Caki2 (cell line): Measurements from ENCODE around the gene PCSK5. TPM values are rescaled to one million over a fixed set of nuclear protein-coding genes. Genes with fewer than 3 reads are reported as not detected.

Source experiments
- DNase-seq: peaks from one replicate; pipeline ENCODE4 v3.0.0-alpha.2; 2015; ENCODE audit warnings: low read depth
- in situ Hi-C: cut with HindIII; loops from 2 replicates; pipeline ENCODE4 v1.10.0; 2016; ENCODE audit warnings: low sequenced_read_pairs, low pct_unique_long_range_greater_than_20kb, mixed read lengths
- total RNA-seq: library from RNA; depleted of rRNA; stranded (reverse); fragments of >200 nt; shearing (Covaris generic); gene quantifications from 2 replicates; pipeline ENCODE4 v1.2.3, GENCODE V29; 2014; ENCODE audit warnings: low replicate concordance

Gene PCSK5
- total RNA-seq, 1 experiment from 2014 or later: 104 TPM

DNA sequence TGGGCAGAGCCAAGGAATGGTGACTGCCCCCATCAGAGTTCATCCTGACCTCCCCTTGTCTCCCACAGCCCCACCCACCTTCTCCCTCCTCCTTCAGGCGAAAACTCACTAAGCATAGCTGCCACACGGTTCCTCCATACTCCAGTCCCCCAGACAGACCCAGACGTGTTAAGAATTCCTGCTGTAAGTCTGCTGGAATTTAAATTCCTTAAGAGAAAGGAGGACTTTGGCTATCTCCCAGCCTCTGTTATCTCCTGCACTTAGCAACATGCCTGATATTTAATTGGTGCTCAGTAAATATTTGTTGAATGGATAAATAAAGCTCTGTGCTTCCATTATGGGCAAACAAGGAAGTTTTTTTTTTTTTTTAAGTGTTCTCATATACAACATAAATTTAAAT is 290.1 kb downstream of the PCSK5 start:
- peak; percentile 49 for DNase-seq
- in situ Hi-C loops: no loop called here

DNA sequence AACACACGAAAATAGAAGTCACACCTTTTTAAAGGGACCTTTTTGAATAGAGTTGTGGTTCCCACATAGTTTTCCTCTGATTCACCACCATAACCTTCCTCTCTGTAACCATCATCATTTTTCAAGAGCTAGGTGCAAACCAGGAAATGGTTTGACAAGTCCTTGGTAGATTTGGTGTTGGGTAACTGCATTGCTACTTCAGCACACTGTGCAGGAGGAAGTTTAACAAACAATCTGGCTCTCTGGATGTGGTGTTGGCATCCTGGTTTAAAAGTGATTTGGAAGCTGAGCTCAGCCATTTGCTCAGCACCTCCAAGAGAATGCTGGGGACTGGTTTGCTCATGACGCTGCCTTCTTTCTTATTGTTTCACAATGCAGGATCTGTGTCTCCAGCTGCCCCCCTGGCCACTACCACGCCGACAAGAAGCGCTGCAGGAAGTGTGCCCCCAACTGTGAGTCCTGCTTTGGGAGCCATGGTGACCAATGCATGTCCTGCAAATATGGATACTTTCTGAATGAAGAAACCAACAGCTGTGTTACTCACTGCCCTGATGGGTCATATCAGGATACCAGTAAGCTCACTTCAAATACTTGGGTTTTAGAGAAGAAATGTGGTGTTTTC is 290.7 kb downstream of the PCSK5 start:
- in situ Hi-C loops: no loop called here
- DNase-seq: peak; percentile 59

DNA sequence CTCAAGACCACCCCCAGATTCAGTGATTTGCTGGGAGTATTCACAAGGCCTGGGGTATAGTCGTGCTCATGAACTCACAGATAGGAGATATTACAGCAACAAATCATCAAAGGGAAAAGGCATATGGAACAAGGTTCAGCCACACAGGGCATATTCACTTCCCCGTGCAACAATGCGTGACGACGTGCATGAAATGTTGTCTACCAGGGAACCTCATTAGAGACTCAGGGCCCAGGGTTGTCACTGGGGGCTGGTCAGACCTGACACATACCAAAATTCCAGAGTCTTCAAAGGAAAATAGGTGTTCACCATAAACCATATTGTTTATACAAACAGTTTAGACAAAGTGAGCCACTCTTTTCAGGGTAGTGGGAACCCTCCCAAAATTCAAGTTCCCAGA is 291.3 kb downstream of the PCSK5 start:
- DNase-seq: no peak
- in situ Hi-C loops: no loop called here

DNA sequence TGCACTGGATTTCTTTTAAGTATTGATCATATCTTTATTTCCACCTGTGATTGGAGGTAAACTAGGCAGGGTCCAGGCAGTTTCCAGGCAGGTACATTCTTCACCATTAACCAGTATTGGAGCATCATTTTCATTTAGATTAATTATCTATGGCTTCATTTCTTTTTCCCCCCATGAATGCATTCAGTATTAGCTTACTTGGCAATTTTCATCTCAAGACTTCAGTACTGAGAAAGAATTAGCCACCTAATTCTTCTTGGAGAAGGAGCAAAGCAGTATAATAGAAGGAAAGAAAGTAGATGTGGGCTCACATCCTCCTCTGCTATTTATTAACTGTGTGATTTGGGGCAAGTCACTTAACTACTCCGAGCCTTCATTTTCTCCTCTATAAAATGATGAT is 295.0 kb downstream of the PCSK5 start:
- in situ Hi-C loops: no loop called here
- DNase-seq: no peak

DNA sequence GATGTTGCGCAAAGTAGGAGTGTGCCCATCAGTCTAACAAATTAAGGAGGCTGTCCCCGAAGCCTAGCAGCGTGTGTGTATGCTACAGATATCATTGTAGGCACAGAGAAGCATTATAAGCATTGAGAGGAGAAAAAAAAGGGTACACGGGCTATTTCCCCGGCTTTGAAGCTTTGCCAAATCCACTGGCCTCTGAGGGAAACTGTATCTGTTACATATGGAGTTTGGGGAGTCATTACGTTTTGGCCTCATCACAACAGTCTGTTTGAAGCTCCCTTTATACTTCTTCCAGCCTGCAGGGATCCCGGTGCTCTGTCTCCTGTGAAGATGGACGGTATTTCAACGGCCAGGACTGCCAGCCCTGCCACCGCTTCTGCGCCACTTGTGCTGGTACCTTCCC is 297.8 kb downstream of the PCSK5 start:
- in situ Hi-C loops: no loop called here
- DNase-seq: no peak

DNA sequence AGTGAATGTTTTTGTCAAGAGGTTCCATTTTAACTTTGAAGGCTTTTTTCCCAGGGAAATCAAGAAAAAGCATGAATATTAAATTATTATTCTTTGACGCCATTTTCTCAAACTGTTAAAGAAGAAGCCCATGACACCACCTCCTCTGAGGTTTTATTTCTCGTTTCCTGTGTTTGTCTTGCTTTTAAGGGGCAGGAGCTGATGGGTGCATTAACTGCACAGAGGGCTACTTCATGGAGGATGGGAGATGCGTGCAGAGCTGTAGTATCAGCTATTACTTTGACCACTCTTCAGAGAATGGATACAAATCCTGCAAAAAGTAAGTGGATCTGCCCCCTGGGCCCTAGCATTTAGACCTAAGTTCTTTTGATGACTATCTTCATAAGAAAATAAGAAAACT is 298.4 kb downstream of the PCSK5 start:
- in situ Hi-C loops: no loop called here
- DNase-seq: no peak

DNA sequence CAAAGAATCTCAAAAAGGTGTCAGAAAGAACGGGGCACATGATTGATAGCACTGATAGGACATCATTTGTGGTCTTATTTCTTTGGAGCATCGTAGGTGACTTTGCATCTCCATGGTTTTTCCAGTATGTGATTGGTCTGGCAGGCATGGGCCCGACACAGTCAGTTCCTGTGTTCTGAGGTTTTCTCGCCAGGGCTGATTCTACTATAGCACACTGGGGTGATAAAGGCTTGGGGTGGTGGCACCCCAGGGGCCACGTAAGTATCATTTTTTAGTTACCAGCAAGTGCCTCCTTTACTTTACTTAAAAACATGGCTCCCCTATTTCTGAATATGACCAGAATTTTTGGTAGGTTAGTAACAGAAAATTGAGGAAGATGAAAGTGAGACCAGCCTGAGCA is 301.0 kb downstream of the PCSK5 start:
- no peak for DNase-seq
- in situ Hi-C loops: no loop called here

DNA sequence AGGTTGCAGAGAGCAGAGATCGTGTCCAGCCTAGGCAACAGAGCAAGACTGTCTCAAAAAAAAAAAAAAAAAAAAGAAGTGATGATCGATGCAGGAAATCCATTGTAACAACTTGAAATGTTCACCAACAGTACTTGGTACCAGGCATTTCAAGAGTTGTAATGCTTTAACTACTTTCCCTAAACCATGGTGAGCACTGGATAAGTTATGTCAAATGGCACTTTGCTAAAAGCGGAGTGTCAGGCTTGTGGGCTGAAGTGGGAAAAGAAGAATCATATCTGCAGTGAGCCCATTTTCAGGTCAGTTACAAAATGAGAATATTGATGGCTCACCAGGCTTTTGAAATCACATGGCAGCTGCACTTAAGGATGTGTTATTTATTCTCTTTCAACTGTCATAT is 301.5 kb downstream of the PCSK5 start:
- no peak for DNase-seq
- in situ Hi-C loops: no loop called here

DNA sequence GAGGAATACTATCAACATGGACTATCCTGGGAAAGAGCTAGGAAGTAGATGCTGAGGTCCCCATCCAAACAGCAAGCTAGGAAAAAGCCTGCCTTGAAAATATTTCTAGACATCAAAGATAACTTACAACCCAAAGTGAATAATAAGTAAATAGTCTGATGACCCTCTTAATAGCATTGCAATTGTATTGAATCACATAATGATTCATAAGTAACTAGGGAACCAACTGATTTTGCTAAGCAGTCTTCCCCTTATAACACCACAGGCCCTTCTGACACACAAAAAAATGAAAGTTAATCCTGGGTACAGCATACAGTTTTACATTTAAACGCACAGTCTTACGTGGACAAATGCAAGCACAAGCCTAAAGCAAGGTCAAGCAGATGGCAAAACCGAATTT is 304.4 kb downstream of the PCSK5 start:
- DNase-seq: no peak
- in situ Hi-C loops: no loop called here

DNA sequence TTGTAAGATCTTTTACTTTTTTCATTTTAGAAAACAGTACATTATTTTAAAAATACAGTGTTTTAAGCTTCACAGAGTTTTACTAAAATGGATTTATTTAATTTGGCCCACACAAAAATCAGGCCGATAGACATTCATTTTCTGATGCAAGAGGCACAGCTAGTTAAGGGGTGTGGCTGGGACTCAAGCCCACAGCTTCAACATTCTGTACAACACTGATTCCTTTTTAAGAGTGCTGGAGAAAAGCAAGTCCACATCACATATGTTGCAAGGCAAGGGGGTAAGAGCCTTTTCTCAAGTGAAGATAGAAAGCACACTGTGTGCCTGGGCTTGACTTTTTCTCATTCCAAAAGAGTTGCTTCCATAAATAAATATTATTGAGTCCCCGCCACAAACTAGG is 307.9 kb downstream of the PCSK5 start:
- no peak for DNase-seq
- in situ Hi-C loops: no loop called here

DNA sequence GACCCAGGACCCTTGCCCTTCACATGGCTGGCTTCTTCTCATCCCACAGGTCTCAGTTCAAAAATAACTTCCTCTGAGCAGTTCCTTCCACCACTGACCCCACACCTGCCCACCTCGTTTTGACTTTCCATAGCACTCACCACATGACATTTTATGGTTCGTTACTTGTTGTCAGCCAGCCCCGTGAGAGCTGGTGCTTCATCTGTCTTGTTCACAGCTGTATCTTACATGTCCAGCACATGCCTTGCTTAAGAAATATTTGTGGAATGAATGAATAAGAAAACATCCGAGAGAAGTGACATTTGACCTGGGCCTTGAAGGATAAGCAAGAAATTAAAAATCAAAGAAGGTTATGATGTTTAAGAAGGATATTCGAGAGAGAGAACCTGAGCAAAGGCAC is 309.8 kb downstream of the PCSK5 start:
- DNase-seq: no peak
- in situ Hi-C loops: no loop called here

DNA sequence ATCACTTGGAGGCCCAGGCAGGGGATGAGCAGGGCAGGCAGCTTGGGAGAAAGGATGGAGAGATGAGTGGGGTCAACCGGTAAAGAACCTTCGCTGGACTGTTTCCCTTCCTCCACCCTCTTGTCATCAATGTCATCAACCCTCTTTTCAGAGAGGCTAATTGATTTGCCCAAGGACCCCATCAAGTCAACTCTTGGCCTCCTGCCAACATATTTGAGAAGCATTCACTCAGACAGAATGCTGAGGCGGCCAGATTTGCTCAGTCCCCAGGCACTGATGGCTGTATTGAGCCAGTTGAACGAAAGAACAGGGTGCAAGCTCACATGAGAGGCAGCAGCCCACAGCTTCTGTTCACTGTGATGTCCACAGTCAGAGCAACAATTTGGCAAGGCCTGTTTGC is 310.3 kb downstream of the PCSK5 start:
- in situ Hi-C loops: no loop called here
- no peak for DNase-seq

DNA sequence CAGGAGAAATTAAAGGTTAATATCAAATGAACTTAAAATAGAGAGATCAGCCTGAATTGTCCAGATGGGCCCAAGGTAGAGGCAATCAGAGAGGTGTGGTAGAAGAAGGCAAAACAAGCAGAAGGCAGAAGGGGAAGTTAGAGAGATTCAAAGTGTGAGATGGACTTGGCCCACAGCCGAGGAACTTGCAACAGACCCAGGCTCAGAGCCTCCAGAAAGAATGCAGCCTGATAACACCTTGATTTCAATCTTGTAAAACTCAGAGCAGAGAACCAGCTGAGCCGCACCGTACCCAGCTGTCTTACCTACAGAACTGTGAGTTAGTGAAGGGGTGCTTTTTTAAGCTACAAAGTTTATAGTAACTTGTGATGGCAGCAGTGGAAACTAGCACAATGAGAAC is 312.9 kb downstream of the PCSK5 start:
- in situ Hi-C loops: no loop called here

DNA sequence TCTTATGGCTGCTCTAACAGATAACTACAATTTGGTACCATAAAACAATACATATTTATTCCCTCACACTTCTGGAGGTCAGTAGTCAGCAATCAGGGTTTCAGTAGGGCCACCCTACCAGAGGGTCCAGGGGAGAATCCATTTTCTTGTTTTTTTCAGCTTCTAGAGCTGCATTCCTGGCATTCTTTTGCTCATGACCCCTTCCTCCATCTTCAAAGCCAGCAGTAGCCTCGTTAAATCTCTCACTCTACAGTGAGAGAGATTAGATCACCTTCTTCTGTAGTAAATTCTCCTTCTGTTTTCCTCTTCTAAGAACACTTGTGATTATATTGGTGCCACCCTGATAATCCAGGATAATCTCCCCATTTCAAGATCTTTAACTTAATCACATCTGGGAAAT is 316.3 kb downstream of the PCSK5 start:
- no peak for DNase-seq

More for the DNA sequence above, 312.9 kb downstream of the PCSK5 start:
- DNase-seq: no peak

DNA sequence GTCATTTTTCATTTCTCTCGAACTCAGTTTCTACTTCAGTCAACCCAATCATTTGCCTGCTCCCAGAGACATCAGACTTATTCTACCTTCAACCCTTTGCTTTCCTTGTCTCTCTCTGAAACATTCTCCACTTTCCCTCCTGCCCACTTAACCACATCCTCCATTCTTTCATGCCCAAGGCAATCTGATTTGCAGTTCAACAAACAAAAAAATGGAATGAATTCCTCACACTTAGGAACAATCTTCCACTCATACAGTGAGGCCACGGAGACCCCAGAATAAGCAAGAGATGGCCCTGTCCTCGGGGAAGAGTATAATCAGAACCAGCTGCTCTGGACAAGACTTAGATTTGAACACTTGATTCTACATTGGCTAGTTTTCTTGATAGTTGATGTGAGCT is 323.3 kb downstream of the PCSK5 start:
- in situ Hi-C loops: no loop called here

More for the DNA sequence above, 316.3 kb downstream of the PCSK5 start:
- in situ Hi-C loops: no loop called here

DNA sequence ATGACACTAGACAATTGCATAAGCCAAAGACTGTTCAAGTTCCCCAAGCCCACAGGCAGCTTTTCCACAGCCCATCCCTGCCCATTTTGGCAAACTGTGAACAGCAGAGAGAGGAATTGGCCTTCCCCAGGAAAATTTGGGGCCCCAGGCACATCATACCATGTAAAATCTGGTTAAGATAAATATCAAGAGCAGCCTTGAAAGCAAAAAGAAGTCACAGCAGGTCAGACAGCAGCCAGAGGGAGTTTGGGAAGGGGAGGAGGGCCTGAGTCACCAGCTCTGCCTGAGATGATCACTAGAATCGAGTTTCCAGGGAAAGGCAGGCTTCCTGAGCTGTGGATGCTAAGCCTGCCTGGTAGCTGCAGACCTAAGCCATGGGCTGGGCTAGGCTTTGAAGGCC is 324.6 kb downstream of the PCSK5 start:
- DNase-seq: no peak
- in situ Hi-C loops: no loop called here

More for the DNA sequence above, 323.3 kb downstream of the PCSK5 start:
- no peak for DNase-seq

DNA sequence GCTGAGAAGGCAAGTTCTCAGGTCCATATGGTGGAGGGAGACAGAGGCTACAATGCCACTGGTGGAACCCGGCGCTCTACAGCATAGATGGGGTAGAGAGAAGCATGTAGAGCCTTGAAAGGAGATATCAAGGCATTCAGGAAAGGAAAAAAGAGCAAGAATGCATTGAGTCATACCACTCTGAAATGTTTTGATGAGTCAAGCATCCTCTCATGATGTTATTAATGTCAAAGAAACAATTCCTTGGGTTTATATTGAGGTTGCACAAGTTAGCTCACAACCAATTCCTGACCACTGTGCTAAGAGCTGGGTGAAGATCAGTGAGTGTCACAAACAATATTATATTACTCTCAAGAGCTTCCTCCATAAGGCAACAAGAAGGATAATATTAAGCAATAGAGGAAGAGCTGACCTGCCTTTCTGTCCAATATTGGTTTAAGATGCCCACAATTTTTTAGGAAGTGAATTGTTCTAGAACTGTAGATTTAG is 325.7 kb downstream of the PCSK5 start:
- in situ Hi-C loops: no loop called here
- peak; percentile 49 for DNase-seq

DNA sequence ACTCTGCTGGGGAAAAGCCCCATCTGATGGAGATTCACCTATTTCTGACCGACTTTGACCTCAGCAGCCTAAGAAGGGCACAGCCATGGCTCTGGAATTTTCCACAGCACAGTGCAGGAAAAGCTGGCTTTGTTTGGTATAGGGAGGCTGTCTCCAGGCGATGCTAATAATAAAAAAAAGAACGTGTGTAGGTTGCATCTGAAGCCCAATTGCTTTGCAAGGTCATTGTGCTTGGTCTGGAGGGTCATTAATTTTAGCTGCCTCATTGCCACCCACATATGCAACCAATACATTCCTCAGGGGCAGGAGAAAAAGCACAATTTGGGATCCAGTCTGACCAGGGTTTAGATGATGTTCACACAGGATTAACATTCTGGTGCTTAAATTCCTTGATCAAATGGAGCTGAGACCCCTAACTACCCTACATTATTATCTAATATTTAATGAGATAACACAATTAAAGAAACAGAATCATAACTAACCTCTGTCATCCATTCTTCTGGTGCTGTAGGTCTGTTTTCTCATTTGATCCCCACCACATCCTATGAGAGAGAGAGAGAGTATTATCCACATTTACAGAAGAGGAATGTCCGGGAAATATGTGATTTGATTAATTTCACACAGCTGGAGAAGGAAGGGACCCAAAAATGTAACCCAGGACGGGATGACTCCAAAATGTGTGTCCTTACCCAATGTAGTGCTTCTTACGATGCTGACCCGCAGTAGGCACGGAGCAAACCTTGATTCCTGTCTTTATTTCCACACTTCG is 327.8 kb downstream of the PCSK5 start:
- in situ Hi-C loops: no loop called here
- DNase-seq: no peak

DNA sequence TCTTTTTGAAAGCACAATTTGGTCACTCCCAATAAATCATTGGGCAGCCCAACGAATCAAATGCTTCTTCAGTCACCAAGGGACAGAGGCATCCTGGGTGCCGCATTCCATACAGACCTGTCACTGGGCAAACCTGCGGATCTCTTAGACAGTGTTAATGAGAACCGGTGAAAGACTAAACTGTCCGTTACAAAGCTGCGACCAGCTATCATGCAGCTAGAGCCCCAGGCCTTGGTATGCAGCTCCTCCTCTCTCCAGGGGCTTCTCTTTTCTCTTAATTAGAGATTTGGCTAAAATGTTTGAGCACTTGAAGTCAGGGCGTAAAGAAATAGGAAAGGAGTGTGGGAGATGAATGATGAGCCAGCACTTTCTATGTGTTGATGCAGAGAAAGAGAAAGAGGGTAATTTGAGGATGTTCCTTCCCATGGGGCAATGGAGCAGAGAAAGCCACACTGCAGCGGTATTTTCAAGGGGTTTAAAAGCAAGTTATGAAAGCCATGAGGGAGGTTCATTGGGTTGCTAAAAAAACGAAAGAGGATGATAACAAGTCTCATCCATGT is 328.5 kb downstream of the PCSK5 start:
- in situ Hi-C loops: no loop called here
- peak; percentile 39 for DNase-seq
